PFSK-1 (cell line): Measurements from ENCODE around the gene LCA5L.

Experiments
- FOXP2 ChIP-seq: optimal IDR thresholded peaks from 2 replicates; pipeline ENCODE3; 2011; ENCODE audit warnings: borderline replicate concordance, control low read depth, inconsistent platforms; ENCODE audit not compliant: insufficient read depth; ENCODE audit errors: extremely low read length, extremely low read depth
- POLR2AphosphoS5 ChIP-seq: IDR thresholded peaks from 2 replicates; pipeline ENCODE4 v1.6.1; 2012; ENCODE audit warnings: low read depth, mild to moderate bottlenecking, control low read depth, low read length, moderate library complexity
- REST ChIP-seq, 2 experiments: IDR thresholded peaks; 2 replicates each; pipeline versions ENCODE4 v1.6.1 to v1.8.0; 2011 to 2012; ENCODE audit warnings: low read depth in 2 of 2, low read length in 2 of 2, control low read depth in 1 of 2, inconsistent platforms in 1 of 2, mild to moderate bottlenecking in 1 of 2, moderate library complexity in 1 of 2; ENCODE audit not compliant: insufficient read depth in 1 of 2
- SIN3A ChIP-seq: IDR thresholded peaks from 2 replicates; pipeline ENCODE4 v1.6.1; 2012; ENCODE audit warnings: mild to moderate bottlenecking, low read length, moderate library complexity, borderline replicate concordance; ENCODE audit not compliant: insufficient read depth
- TAF1 ChIP-seq: IDR thresholded peaks from 2 replicates; pipeline ENCODE4 v1.6.1; 2012; ENCODE audit warnings: low read length, control low read depth, borderline replicate concordance; ENCODE audit not compliant: insufficient read depth

Gene LCA5L

GRCh38 chr21:39388038-39388810, 57.4 kb downstream of the LCA5L start:
- peak; percentile 27; the same call in 1 of the 2 replicates for TF ChIP-seq TAF1
- peak; percentile 70 for TF ChIP-seq FOXP2
- TF ChIP-seq SIN3A, result no peak

DNA sequence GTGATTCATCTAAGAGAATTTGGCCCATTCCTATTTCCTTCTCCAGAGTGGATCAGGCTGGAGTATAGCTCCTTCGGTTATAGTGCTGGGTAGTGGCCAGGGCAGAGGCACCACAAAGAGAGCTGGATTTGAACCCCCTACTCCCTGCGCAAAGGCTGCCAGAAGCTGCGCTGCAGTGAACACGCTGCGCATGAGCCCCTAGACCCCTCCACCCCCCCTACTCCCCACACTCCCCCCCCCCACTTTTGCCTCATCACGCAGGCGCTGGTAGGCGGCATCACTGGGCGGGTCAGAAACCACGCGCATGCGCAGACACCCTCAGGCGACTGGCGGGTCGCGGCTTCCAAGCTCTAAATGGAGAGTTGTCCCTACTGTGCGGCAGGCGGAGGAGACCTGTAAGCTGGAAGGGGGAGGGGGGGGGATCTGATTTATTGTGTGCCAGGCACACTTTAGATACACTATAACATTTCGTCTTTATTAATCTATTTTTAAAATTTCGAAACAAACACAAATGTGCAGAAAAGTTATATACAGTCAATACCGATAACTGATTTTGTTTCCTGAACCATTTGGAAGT, 58.0 kb downstream of the LCA5L start:
- TF ChIP-seq FOXP2 (no peak), REST (IDR thresholded peaks at IDR 0.05; ENCODE audit: insufficient read depth in 1 of 2, low read depth in 2 of 2, low read length in 2 of 2) (no peak), SIN3A (no peak), TAF1 (no peak), POLR2AphosphoS5 (no peak; the same call in none of the 2 replicates)

DNA sequence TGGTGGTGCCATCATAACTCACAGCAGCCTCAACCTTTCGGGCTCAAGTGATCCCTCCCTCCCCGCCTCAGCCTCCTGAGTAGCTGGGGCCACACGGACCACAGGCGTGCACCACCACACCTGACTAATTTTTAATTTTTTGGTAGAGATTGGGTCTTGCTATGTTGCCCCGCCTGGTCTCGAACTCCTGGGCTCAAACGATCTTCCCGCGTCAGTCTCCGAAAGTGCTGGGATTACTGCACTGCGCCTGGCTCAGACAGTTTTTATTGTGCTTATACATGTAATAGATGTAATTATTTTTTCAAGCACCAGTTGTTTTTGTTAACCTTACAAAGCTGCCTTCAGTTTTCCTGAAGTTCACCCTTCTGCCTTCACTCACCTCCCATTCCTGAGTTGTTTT, 58.7 kb downstream of the LCA5L start:
- TF ChIP-seq REST (IDR thresholded peaks at IDR 0.05; ENCODE audit: insufficient read depth in 1 of 2, low read depth in 2 of 2, low read length in 2 of 2) (no peak), TAF1 (no peak), POLR2AphosphoS5 (no peak), FOXP2 (no peak), SIN3A (no peak)

- TF ChIP-seq FOXP2, result no peak
These were observed 59.4 kb downstream of the LCA5L start for GRCh38 chr21:39386194-39386593.

DNA sequence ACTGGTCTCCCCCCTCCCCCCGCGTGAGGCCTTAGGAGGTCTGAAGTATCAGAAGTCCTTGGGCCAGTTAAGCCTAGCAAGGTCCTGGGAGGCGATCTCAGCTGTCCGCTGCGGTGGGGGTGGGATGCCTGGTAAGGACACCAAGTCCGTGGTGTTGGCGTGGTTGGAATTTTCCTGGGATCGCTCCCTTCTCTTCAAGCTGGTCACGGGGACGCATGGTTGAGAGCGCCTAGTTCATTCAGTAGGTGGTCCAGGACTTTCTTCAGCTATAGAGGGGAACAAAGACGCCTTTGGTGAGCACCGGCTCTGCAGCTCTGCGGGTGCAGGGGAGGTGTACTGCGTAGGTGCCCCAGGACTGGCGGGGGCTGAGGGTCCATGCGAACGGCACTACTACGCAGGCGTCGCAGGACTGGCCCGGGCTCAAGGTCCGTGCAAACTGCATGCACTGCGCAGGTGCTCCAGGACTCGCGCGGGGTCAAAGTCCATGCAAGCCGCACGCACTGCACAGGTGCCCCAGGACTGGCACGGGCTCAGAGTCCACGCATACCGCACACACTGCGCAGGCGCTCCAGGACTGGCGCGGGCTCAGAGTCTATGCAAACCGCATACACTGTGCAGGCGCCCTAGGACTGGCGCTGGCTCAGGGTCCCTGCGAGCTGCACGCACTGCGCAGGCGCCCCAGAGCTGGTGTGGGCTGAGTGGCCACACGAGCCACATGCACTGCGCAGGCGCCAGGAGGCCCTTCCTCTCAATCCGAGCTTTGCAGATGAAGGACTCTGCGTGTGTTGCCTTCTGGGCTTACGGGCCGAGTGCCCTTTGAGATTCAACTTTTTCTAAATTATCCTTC, 60.1 kb downstream of the LCA5L start:
- TF ChIP-seq FOXP2 (no peak), POLR2AphosphoS5 (peak; percentile 36; the same call in 1 of the 2 replicates)

DNA sequence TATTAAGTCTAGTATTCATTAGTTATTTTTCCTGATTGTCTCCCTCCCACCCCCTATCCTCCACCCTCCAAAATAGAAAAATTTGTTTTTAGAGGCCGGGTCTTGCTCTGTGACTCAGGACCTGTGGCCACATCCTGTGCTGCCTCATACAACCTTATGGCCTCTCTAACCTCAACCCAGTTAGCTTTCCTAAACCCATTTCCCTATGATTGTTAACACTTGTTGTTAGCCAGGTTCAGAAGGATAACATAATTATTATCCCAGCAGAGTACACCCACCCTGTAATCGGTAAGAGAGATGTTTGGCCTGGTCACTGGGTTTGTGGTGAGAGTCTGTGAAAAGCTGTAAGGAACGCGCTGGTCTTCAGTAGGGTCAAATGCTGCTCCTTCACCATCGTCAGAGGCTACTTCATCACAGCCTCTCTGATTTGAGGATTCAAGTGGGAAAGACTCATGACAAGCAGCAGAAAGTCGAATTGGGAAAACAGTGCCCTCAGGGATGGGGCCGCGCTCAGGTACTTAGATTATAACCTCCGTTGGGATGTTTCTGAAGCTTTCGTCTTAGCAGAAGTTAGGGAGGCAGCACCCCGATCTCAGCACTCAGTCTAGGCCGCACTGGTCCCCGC, 60.8 kb downstream of the LCA5L start:
- TF ChIP-seq REST (IDR thresholded peaks at IDR 0.05; ENCODE audit: insufficient read depth in 1 of 2, low read depth in 2 of 2, low read length in 2 of 2) (no peak), TAF1 (no peak), POLR2AphosphoS5 (no peak), SIN3A (no peak), FOXP2 (no peak)
